Measurements from ENCODE around the gene RPL3.

GRCh38 chr22:39277142-39277607 lies 42.2 kb downstream of the RPL3 start:
- TF ChIP-seq, protein P1, sequence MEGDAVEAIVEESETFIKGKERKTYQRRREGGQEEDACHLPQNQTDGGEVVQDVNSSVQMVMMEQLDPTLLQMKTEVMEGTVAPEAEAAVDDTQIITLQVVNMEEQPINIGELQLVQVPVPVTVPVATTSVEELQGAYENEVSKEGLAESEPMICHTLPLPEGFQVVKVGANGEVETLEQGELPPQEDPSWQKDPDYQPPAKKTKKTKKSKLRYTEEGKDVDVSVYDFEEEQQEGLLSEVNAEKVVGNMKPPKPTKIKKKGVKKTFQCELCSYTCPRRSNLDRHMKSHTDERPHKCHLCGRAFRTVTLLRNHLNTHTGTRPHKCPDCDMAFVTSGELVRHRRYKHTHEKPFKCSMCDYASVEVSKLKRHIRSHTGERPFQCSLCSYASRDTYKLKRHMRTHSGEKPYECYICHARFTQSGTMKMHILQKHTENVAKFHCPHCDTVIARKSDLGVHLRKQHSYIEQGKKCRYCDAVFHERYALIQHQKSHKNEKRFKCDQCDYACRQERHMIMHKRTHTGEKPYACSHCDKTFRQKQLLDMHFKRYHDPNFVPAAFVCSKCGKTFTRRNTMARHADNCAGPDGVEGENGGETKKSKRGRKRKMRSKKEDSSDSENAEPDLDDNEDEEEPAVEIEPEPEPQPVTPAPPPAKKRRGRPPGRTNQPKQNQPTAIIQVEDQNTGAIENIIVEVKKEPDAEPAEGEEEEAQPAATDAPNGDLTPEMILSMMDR (optimal IDR thresholded peaks at IDR 0.05 in 1 of 3, IDR thresholded peaks at IDR 0.05 in 1 of 3, conservative IDR thresholded peaks at IDR 0.05 in 1 of 3; ENCODE audit: extremely low read depth in 1 of 3, insufficient read depth in 2 of 3, low read length in 3 of 3), result no peak
- TF ChIP-seq EZH2 (IDR thresholded peaks at IDR 0.05; ENCODE audit: low read length), result no peak
